Measurements from ENCODE around the gene MX1. TPM values are rescaled to one million over a fixed set of nuclear protein-coding genes. Genes with fewer than 3 reads are reported as not detected.

MX1 gene
- total and polyA plus RNA-seq, 4 donors = 15.1 to 21.3 (median 18.0) TPM

GRCh38 chr21:41442481-41443186 is 16.6 kb downstream of the MX1 start:
- no peaks in the 10 kb centered on the region for H3K9me3 ChIP-seq (ENCODE audit: control insufficient read depth in 4 of 4, low read length in 3 of 4)
- H3K4me3 ChIP-seq (ENCODE audit: low read depth in 1 of 3, low read length in 3 of 3) = no peak overlapping the region
- no peaks in the 10 kb centered on the region for H3K4me1 ChIP-seq (ENCODE audit: control insufficient read depth in 4 of 4, insufficient read depth in 4 of 4, low read length in 3 of 4)
- WGBS = 97% methylated on average over 2 of the region's 2 CpGs
- no peaks in the 10 kb centered on the region for H3K27me3 ChIP-seq (ENCODE audit: control insufficient read depth in 4 of 4, insufficient read depth in 4 of 4, low read length in 3 of 4)
- H3K9ac ChIP-seq (ENCODE audit: low read depth in 1 of 2, low read length in 2 of 2) = no peak overlapping the region
- H3K27ac ChIP-seq (ENCODE audit: low read depth in 1 of 2, low read length in 2 of 2) = no peak overlapping the region
- peaks cover 29 to 81% (median 58%) of the 10 kb centered on the region in 4 donors for H3K36me3 ChIP-seq (ENCODE audit: control insufficient read depth in 4 of 4, insufficient read depth in 3 of 4, low read depth in 1 of 4, low read length in 3 of 4)
- TF ChIP-seq GABPA (IDR thresholded peaks at IDR 0.05 in 1 of 2, conservative IDR thresholded peaks at IDR 0.05 in 1 of 2) (no peak), YY1 (IDR thresholded peaks at IDR 0.05) (no peak), FOXA2 (IDR thresholded peaks at IDR 0.05) (no peak), ZBTB33 (IDR thresholded peaks at IDR 0.05) (no peak), JUND (IDR thresholded peaks at IDR 0.05) (no peak), MAX (IDR thresholded peaks at IDR 0.05) (no peak), TAF1 (conservative IDR thresholded peaks at IDR 0.05) (no peak), FOXA1 (IDR thresholded peaks at IDR 0.05) (no peak), REST (IDR thresholded peaks at IDR 0.05) (no peak), RXRA (IDR thresholded peaks at IDR 0.05) (no peak), SP1 (IDR thresholded peaks at IDR 0.05) (no peak), CTCF (IDR thresholded peaks at IDR 0.05; ENCODE audit: low read depth, low read length, missing input control) (no peak), EGR1 (IDR thresholded peaks at IDR 0.05; ENCODE audit: low read depth in 2 of 2) (no peak), HNF4A (conservative IDR thresholded peaks at IDR 0.05) (no peak), ATF3 (IDR thresholded peaks at IDR 0.05) (no peak)
- no peak for DNase-seq (ENCODE audit: low spot score)
